ACC112 (cell line): ENCODE results near the gene FREM2.

ENCODE experiments used
- H2AFZ ChIP-seq: fragments of 200-600 bp; sonication (generic); one replicate; pipeline ENCODE4 v1.6.0; 2017; ENCODE audit warnings: antibody characterized with exemption, low read length; ENCODE audit not compliant: unreplicated experiment
- H3K27ac ChIP-seq: fragments of 200-600 bp; sonication (generic); 2 replicates; pipeline ENCODE4 v1.5.1; 2014; ENCODE audit warnings: low read depth, mild to moderate bottlenecking, antibody characterized with exemption, low read length, moderate library complexity
- H3K27me3 ChIP-seq: fragments of 200-600 bp; sonication (generic); 2 replicates; pipeline ENCODE4 v1.6.1; 2014; ENCODE audit warnings: mild to moderate bottlenecking, antibody characterized with exemption, low read length, moderate library complexity, mixed read lengths; ENCODE audit not compliant: insufficient read depth
- H3K36me3 ChIP-seq: fragments of 200-600 bp; sonication (generic); 2 replicates; pipeline ENCODE4 v1.6.1; 2016; ENCODE audit warnings: mild to moderate bottlenecking, antibody characterized with exemption, low read length, moderate library complexity, mixed read lengths; ENCODE audit not compliant: insufficient read depth
- H3K4me1 ChIP-seq: fragments of 200-600 bp; sonication (generic); one replicate; pipeline ENCODE4 v1.6.1; 2016; ENCODE audit warnings: low read length, mixed read lengths; ENCODE audit not compliant: insufficient read depth, unreplicated experiment, control insufficient read depth
- H3K4me3 ChIP-seq: fragments of 200-600 bp; sonication (generic); 2 replicates; pipeline ENCODE4 v1.5.1; 2014; ENCODE audit warnings: mild to moderate bottlenecking, low read depth, low read length
- H3K79me2 ChIP-seq: fragments of 200-600 bp; sonication (generic); one replicate; pipeline ENCODE4 v1.6.0; 2016; ENCODE audit warnings: low read length; ENCODE audit not compliant: control insufficient read depth, unreplicated experiment, insufficient read depth

FREM2 gene

GRCh38 chr13:38785490-38785889 is 98.6 kb downstream of the FREM2 start:
- Histone ChIP-seq H3K79me2 (no peaks in the 10 kb centered on the region), H3K27ac (no peak overlapping the region), H2AFZ (no peak overlapping the region), H3K36me3 (no peaks in the 10 kb centered on the region), H3K4me3 (no peak overlapping the region), H3K4me1 (no peaks in the 10 kb centered on the region), H3K27me3 (peaks cover 47% of the 10 kb centered on the region)

GRCh38 chr13:38787550-38787949 is 100.7 kb downstream of the FREM2 start:
- Histone ChIP-seq H3K4me3 (no peak overlapping the region), H3K27me3 (peaks cover 47% of the 10 kb centered on the region), H3K79me2 (no peaks in the 10 kb centered on the region), H3K36me3 (no peaks in the 10 kb centered on the region), H3K4me1 (no peaks in the 10 kb centered on the region), H2AFZ (no peak overlapping the region), H3K27ac (no peak overlapping the region)

DNA sequence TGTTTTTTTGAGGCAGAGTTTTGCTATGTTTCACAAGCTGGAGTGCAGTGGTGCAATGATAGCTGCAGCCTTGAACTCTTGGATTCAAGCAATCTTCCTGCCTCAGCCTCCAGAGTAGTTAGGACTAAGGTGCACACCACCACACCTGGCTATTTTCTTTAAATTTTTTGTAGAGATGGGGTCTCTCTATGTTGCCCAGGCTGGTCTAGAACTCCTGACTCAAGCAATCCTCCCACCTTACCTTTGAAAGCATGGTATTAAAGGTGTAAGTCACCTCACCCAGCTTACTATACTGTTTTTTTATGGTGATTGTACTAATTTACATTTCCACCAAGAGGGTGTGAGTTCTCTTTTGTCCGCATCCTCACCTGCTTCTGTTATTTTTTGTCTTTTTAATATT is 110.0 kb downstream of the FREM2 start:
- H3K27me3 ChIP-seq: peaks cover 25% of the 10 kb centered on the region; the same call in 1 of the 2 replicates
- H3K36me3 ChIP-seq: no peaks in the 10 kb centered on the region
- no peak overlapping the region for H2AFZ ChIP-seq
- H3K27ac ChIP-seq: no peak overlapping the region
- no peak overlapping the region for H3K4me3 ChIP-seq
- H3K4me1 ChIP-seq: no peaks in the 10 kb centered on the region
- H3K79me2 ChIP-seq: no peaks in the 10 kb centered on the region

DNA sequence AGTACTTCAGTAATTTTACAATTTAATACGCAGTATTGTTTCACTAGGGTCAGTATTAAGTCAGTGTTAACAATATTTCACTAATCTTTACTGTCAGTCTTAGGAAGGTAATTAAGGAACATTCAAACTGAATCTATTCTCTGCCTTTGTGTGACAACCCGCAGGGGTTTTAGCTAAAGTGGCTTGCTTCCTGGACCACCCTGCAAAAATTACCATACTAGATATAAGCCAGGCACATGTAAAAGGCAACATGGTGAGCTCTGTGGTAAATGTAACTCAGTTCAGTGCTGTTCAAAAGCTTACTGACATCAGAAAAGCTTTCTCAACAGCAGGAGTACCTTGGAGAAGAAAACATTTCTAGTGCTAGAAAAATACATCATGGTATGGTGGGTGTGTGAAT is 116.7 kb downstream of the FREM2 start:
- H3K27ac ChIP-seq: no peak overlapping the region
- H3K36me3 ChIP-seq: no peaks in the 10 kb centered on the region
- no peak overlapping the region for H3K4me3 ChIP-seq
- H2AFZ ChIP-seq: no peak overlapping the region
- H3K27me3 ChIP-seq: peaks cover 27% of the 10 kb centered on the region; the same call in 1 of the 2 replicates
- H3K79me2 ChIP-seq: no peaks in the 10 kb centered on the region
- peaks cover 5% of the 10 kb centered on the region for H3K4me1 ChIP-seq

DNA sequence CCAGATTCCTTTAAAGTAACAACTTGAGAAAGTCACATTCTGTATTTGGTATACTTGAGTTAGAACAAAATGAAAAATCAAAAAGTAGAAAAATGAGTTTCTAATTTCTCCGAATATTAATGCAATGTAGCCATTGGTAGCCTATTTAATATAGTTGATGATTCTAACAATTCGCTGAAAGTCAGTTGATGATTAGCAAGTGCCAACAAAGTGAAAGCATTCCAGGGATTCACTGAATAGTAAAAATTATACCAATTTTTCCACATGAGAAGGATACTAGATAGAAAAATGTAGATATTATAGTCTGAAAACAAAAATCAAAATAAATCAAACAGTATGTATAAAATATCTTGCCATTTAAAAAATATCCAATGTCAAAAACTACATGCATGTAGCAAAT is 117.2 kb downstream of the FREM2 start:
- peaks cover 5% of the 10 kb centered on the region for H3K4me1 ChIP-seq
- peaks cover 23% of the 10 kb centered on the region; the same call in 1 of the 2 replicates for H3K27me3 ChIP-seq
- no peaks in the 10 kb centered on the region for H3K79me2 ChIP-seq
- no peak overlapping the region for H3K27ac ChIP-seq
- no peak overlapping the region for H2AFZ ChIP-seq
- H3K4me3 ChIP-seq: no peak overlapping the region
- H3K36me3 ChIP-seq: no peaks in the 10 kb centered on the region

GRCh38 chr13:38804536-38804935 is 117.7 kb downstream of the FREM2 start:
- no peak overlapping the region for H3K4me3 ChIP-seq
- no peaks in the 10 kb centered on the region for H3K79me2 ChIP-seq
- no peak overlapping the region for H3K27ac ChIP-seq
- peaks cover 5% of the 10 kb centered on the region for H3K4me1 ChIP-seq
- no peaks in the 10 kb centered on the region for H3K36me3 ChIP-seq
- H3K27me3 ChIP-seq: peaks cover 23% of the 10 kb centered on the region; the same call in 1 of the 2 replicates
- no peak overlapping the region for H2AFZ ChIP-seq

GRCh38 chr13:38814331-38814730 is 127.5 kb downstream of the FREM2 start:
- H3K79me2 ChIP-seq: no peaks in the 10 kb centered on the region
- no peaks in the 10 kb centered on the region for H3K36me3 ChIP-seq
- H3K4me3 ChIP-seq: no peak overlapping the region
- peaks cover 24% of the 10 kb centered on the region for H3K27me3 ChIP-seq
- H2AFZ ChIP-seq: no peak overlapping the region
- H3K27ac ChIP-seq: no peak overlapping the region
- H3K4me1 ChIP-seq: no peaks in the 10 kb centered on the region

DNA sequence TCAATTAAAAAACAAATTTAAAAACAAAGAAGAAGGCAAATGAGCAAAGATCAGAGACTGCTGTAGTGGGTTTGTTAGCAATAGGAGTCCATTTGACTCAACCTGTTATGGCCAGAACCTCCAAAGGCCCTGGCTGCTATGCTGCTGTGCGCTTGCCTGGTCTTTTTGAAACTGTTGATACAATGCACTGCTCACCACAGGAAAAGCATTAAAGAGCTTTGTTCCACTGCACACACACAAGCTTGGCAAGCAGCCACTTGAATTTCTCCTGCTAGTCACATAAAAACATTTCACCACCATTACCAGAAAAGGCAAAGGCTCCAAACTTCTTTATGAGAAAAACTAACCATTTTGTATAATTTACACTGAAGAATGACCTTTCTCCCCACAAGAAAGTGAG is 132.2 kb downstream of the FREM2 start:
- Histone ChIP-seq H2AFZ (no peak overlapping the region), H3K4me3 (no peak overlapping the region), H3K36me3 (no peaks in the 10 kb centered on the region), H3K79me2 (no peaks in the 10 kb centered on the region), H3K4me1 (no peaks in the 10 kb centered on the region), H3K27ac (no peak overlapping the region), H3K27me3 (peaks cover 24% of the 10 kb centered on the region)

DNA sequence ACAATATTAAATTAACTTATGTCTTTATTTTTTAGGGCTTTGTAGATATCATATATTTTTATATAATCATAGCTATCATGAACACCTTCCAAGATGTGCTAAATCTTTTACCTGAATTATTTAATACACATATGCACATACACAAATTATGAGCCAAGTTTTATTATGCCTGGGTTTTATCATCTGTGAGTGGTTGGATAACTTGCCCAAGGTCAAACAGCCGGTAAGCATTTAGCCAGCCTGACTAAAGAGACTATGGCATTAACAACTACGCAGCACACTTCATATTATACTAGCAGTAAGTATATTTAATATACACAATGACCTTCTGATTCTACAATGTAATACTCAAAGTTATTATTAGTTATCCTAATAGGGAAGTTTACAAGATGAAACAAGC is 132.7 kb downstream of the FREM2 start:
- no peak overlapping the region for H3K27ac ChIP-seq
- no peaks in the 10 kb centered on the region for H3K79me2 ChIP-seq
- peaks cover 24% of the 10 kb centered on the region for H3K27me3 ChIP-seq
- no peak overlapping the region for H3K4me3 ChIP-seq
- no peak overlapping the region for H2AFZ ChIP-seq
- no peaks in the 10 kb centered on the region for H3K4me1 ChIP-seq
- H3K36me3 ChIP-seq: no peaks in the 10 kb centered on the region

DNA sequence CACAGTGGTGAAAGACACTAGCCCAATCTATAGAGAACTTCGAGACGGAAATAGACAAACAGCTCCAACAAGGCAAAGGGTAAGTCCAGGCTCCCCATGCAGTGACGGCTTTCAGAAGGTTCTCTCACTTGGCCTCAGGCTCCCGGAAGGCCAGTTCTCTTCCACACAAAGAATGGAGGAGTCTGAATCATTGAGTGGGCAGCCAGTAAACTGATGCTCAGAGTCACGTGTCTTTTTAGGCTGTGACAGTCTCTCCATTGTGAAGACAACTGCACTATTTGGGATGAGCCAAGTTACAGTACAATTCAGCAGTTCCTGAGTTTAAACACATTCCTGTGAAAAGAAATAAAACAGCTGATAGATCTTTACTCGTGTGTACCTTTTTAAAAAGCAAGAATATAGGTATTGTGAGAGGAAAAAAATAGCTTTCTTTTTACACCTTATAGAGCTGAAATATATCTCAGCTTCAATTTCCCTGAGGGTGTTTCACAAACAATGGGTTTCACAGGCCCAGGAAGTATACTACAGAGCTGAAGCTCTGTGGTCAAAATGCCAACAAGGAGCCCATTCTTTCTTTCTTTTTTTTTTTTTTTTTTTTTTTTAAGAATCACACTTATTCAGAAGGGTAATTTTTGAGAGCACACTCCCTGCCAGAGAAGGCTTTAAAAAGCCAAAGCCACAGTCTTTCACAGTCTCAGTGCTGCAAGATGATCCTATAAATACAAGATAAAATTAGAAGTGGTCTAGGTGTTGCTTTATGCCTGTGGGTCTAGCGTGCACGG is 135.1 kb downstream of the FREM2 start:
- H3K36me3 ChIP-seq: no peaks in the 10 kb centered on the region
- no peak overlapping the region for H3K4me3 ChIP-seq
- H3K4me1 ChIP-seq: no peaks in the 10 kb centered on the region
- peaks cover 34% of the 10 kb centered on the region for H3K27me3 ChIP-seq
- no peak overlapping the region for H3K27ac ChIP-seq
- no peak overlapping the region for H2AFZ ChIP-seq
- H3K79me2 ChIP-seq: no peaks in the 10 kb centered on the region

DNA sequence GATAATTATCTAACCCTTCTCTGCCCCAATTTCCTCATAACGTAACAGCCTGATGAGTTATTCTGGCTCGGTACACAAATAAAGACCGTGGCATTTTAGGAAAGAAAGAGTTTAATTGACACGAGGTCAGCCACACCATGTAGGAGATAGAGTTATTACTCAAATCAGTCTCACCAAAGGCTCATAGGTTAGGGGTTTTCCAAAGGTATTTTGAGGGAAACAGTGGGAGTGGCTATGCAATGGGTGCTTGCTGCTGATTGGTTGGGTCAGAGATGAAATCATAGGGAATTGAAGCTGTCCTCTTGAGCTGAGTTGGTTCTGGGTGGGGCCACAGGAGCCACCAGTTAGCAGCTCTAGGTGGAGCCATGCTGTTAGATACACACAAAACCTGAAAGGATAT is 137.5 kb downstream of the FREM2 start:
- Histone ChIP-seq H3K4me1 (no peaks in the 10 kb centered on the region), H3K79me2 (no peaks in the 10 kb centered on the region), H3K27ac (no peak overlapping the region), H2AFZ (no peak overlapping the region), H3K36me3 (no peaks in the 10 kb centered on the region), H3K27me3 (peaks cover 32% of the 10 kb centered on the region), H3K4me3 (no peak overlapping the region)
